ENCODE data around the gene NRXN3.
A peak's percentile ranks its signal among the peaks of the same experiment; 100 is the strongest.

NRXN3 gene

DNA sequence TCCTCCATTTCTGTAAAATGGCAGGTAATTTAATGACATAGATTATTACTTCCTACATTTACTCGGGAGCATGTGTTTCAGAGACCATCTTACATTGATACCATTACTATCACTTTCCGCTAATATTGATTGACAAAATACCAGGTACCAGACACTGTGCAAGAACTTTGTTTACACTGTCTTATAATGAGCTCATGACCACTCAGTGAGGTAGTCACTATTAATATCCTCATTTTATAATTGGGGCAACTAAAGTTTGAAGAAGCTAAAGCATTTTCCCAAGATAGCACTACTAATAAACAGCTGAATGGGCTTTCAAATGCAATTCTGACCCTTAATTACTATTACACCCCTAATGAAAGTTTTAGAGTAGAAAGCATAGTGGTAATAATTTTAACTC lies 1306.4 kb downstream of the NRXN3 start:
- no peak for TF ChIP-seq GFI1B (tag by site-specific recombination; IDR thresholded peaks at IDR 0.05)
- TF ChIP-seq HOXA7 (CRISPR knock-in tag; IDR thresholded peaks at IDR 0.05; ENCODE audit: borderline replicate concordance): no peak
- TF ChIP-seq ZNF561 (tag by site-specific recombination; IDR thresholded peaks at IDR 0.05; ENCODE audit: borderline replicate concordance): no peak
- Histone ChIP-seq H3K4me3 (ENCODE audit: low read depth, low read length) (no peak overlapping the region), H3K9me3 (ENCODE audit: control insufficient read depth, insufficient read depth, low read depth, low read length) (no peaks in the 10 kb centered on the region), H3K36me3 (ENCODE audit: control insufficient read depth in 2 of 2, insufficient read depth in 1 of 2, low read length in 2 of 2) (no peaks in the 10 kb centered on the region), H3K4me1 (ENCODE audit: control insufficient read depth, insufficient read depth, low read length) (peaks cover 4% of the 10 kb centered on the region; the same call in 1 of the 2 replicates), H3K27ac (ENCODE audit: extremely low read depth, low read depth, low read length) (no peak overlapping the region)
- CTCF ChIA-PET: interaction anchor here (0.6 to 0.7 kb wide), 2 partner anchors 10 to 354 kb away, joined by 3 read pairs; no protein-coding TSS in a partner anchor
- POLR2A ChIA-PET: no interaction called here

DNA sequence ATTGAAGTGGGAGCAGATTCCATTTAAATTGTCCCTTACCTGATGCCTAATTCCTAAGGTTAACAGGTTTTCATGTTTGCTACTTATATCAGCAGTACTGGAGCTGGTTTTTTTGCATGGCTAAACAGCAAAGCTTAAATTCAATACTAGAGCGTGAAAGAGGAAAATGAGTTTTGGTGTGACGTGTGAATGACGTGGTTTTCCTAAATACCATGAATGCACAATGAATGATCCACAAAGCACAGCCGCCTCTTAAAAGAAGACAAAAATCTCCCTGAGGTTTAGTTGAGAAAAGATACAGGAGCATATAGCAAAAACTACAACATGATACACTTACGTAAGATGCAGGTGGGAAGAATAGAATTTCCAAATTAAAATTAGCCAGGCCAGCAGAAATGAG lies 1310.0 kb downstream of the NRXN3 start:
- no peak overlapping the region for H3K4me3 ChIP-seq (ENCODE audit: low read depth, low read length)
- TF ChIP-seq ZNF624 (tag by site-specific recombination; IDR thresholded peaks at IDR 0.05) (no peak), ZSCAN16 (tag by site-specific recombination; IDR thresholded peaks at IDR 0.05) (no peak), ZNF423 (tag by site-specific recombination; IDR thresholded peaks at IDR 0.05) (no peak), ZNF530 (tag by site-specific recombination; IDR thresholded peaks at IDR 0.05; ENCODE audit: low read depth) (no peak), IKZF3 (tag by site-specific recombination; IDR thresholded peaks at IDR 0.05) (no peak)
- POLR2A ChIA-PET: no interaction called here

DNA sequence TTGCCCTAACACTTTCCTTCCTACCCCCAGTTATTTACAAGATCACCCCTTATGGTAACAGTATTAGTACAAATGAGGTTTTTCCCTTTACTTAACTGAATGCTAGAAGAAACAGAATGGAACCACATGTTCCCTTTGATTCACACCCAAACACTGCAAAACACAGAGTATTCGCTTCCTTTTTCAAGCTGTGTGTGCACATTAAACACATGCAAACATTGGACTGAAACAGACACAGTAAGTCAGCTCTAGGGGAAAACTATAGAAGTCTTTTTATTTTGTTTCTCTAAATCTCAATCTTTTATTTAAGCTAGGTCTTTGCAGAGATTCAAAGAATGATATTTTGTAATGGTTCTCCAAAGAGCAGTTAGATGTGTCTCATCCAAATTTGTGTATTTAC lies 1312.7 kb downstream of the NRXN3 start:
- POLR2A ChIA-PET: no interaction called here
- no peaks in the 10 kb centered on the region for H3K36me3 ChIP-seq (ENCODE audit: control insufficient read depth in 2 of 2, insufficient read depth in 1 of 2, low read length in 2 of 2)
- CTCF ChIA-PET: no interaction called here

More for the DNA sequence above, 1310.0 kb downstream of the NRXN3 start:
- CTCF ChIA-PET: no interaction called here
- Histone ChIP-seq H3K36me3 (ENCODE audit: control insufficient read depth in 2 of 2, insufficient read depth in 1 of 2, low read length in 2 of 2) (no peaks in the 10 kb centered on the region), H3K9me3 (ENCODE audit: control insufficient read depth, insufficient read depth, low read depth, low read length) (no peaks in the 10 kb centered on the region), H3K27ac (ENCODE audit: extremely low read depth, low read depth, low read length) (no peak overlapping the region), H3K4me1 (ENCODE audit: control insufficient read depth, insufficient read depth, low read length) (no peaks in the 10 kb centered on the region)

DNA sequence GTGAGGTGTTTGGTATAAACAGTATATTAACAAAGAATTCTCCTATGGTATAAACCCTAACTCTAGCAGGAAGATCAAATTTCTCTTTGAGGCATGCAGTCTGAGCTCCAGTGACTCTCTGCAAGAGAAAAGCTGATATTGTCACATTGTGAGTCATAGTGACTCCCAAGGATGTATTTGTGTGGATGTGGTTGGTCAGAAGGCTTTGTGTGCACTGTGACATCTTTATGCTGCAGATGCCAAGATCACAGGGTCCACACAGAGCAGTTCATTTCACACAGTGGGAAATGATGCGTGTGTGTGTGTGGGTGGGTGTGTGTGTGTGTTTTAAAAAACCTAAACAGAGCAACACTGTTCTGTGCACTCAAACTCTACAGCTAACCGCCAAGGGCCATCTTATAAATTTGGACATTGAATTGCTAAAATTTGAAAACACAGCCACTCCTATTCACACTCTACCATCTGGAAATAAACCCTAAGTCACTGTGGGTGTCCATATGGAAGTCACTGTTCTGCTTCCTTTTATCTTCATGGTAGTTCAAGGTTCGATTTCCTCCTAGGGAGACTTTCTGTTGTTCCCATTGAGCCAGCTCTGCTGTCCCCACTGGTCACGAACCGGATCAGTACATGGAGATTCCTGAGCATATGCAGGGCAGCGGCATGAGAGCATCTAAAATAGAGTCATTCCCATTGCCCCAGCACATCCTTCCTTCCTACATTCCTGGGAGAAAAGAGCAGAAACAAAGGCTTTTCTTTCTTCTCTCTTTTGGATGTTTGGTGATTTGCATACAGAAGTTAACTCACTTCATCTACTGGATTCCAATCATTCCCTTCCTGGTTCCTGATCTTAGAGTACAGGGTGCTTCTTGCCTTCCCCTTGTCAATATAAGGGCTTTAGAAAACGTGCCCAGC lies 1313.6 kb downstream of the NRXN3 start:
- CTCF ChIA-PET: no interaction called here
- no peaks in the 10 kb centered on the region for H3K9me3 ChIP-seq (ENCODE audit: control insufficient read depth, insufficient read depth, low read depth, low read length)

More for the DNA sequence above, 1312.7 kb downstream of the NRXN3 start:
- Histone ChIP-seq H3K27ac (ENCODE audit: extremely low read depth, low read depth, low read length) (no peak overlapping the region), H3K4me1 (ENCODE audit: control insufficient read depth, insufficient read depth, low read length) (no peaks in the 10 kb centered on the region), H3K9me3 (ENCODE audit: control insufficient read depth, insufficient read depth, low read depth, low read length) (no peaks in the 10 kb centered on the region), H3K4me3 (ENCODE audit: low read depth, low read length) (no peak overlapping the region)
- TF ChIP-seq ZBTB7A (tag by site-specific recombination; IDR thresholded peaks at IDR 0.05; ENCODE audit: low read depth): no peak
- TF ChIP-seq KLF7 (tag by site-specific recombination; IDR thresholded peaks at IDR 0.05; ENCODE audit: borderline replicate concordance): no peak
- TF ChIP-seq SP7 (tag by site-specific recombination; IDR thresholded peaks at IDR 0.05): no peak
- no peak for TF ChIP-seq ZNF677 (tag by site-specific recombination; IDR thresholded peaks at IDR 0.05)
- TF ChIP-seq ZNF248 (tag by site-specific recombination; IDR thresholded peaks at IDR 0.05): no peak
- TF ChIP-seq OVOL3 (tag by site-specific recombination; IDR thresholded peaks at IDR 0.05): no peak
- TF ChIP-seq ZNF830 (tag by site-specific recombination; IDR thresholded peaks at IDR 0.05; ENCODE audit: low read depth): no peak
- TF ChIP-seq ZNF223 (tag by site-specific recombination; IDR thresholded peaks at IDR 0.05): no peak
- TF ChIP-seq ZSCAN16 (tag by site-specific recombination; IDR thresholded peaks at IDR 0.05): no peak
- no peak for TF ChIP-seq ZNF174 (tag by site-specific recombination; IDR thresholded peaks at IDR 0.05)
- TF ChIP-seq ZNF221 (tag by site-specific recombination; IDR thresholded peaks at IDR 0.05; ENCODE audit: borderline replicate concordance): no peak
- no peak for TF ChIP-seq ZNF544 (tag by site-specific recombination; IDR thresholded peaks at IDR 0.05)
- TF ChIP-seq ZNF274 (IDR thresholded peaks at IDR 0.05; ENCODE audit: low read length): no peak
- TF ChIP-seq ZNF274 (tag by site-specific recombination; IDR thresholded peaks at IDR 0.05; ENCODE audit: borderline replicate concordance): no peak
- TF ChIP-seq, protein P1, sequence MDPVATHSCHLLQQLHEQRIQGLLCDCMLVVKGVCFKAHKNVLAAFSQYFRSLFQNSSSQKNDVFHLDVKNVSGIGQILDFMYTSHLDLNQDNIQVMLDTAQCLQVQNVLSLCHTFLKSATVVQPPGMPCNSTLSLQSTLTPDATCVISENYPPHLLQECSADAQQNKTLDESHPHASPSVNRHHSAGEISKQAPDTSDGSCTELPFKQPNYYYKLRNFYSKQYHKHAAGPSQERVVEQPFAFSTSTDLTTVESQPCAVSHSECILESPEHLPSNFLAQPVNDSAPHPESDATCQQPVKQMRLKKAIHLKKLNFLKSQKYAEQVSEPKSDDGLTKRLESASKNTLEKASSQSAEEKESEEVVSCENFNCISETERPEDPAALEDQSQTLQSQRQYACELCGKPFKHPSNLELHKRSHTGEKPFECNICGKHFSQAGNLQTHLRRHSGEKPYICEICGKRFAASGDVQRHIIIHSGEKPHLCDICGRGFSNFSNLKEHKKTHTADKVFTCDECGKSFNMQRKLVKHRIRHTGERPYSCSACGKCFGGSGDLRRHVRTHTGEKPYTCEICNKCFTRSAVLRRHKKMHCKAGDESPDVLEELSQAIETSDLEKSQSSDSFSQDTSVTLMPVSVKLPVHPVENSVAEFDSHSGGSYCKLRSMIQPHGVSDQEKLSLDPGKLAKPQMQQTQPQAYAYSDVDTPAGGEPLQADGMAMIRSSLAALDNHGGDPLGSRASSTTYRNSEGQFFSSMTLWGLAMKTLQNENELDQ (tag by site-specific recombination; IDR thresholded peaks at IDR 0.05; ENCODE audit: low read depth): no peak
- no peak for TF ChIP-seq ZNF571 (tag by site-specific recombination; IDR thresholded peaks at IDR 0.05)
- TF ChIP-seq ZNF335 (tag by site-specific recombination; conservative IDR thresholded peaks at IDR 0.05): no peak
- no peak for TF ChIP-seq ZIC2 (tag by site-specific recombination; IDR thresholded peaks at IDR 0.05)

More for the DNA sequence above, 1313.6 kb downstream of the NRXN3 start:
- TF ChIP-seq ZNF416 (tag by site-specific recombination; IDR thresholded peaks at IDR 0.05) (no peak), ZNF654 (tag by site-specific recombination; IDR thresholded peaks at IDR 0.05; ENCODE audit: low read depth) (no peak), ZFHX2 (tag by site-specific recombination; conservative IDR thresholded peaks at IDR 0.05) (0 out of 2 replicates have a peak, but pooled peaks have one; percentile 20)
- TF ChIP-seq, protein P2, sequence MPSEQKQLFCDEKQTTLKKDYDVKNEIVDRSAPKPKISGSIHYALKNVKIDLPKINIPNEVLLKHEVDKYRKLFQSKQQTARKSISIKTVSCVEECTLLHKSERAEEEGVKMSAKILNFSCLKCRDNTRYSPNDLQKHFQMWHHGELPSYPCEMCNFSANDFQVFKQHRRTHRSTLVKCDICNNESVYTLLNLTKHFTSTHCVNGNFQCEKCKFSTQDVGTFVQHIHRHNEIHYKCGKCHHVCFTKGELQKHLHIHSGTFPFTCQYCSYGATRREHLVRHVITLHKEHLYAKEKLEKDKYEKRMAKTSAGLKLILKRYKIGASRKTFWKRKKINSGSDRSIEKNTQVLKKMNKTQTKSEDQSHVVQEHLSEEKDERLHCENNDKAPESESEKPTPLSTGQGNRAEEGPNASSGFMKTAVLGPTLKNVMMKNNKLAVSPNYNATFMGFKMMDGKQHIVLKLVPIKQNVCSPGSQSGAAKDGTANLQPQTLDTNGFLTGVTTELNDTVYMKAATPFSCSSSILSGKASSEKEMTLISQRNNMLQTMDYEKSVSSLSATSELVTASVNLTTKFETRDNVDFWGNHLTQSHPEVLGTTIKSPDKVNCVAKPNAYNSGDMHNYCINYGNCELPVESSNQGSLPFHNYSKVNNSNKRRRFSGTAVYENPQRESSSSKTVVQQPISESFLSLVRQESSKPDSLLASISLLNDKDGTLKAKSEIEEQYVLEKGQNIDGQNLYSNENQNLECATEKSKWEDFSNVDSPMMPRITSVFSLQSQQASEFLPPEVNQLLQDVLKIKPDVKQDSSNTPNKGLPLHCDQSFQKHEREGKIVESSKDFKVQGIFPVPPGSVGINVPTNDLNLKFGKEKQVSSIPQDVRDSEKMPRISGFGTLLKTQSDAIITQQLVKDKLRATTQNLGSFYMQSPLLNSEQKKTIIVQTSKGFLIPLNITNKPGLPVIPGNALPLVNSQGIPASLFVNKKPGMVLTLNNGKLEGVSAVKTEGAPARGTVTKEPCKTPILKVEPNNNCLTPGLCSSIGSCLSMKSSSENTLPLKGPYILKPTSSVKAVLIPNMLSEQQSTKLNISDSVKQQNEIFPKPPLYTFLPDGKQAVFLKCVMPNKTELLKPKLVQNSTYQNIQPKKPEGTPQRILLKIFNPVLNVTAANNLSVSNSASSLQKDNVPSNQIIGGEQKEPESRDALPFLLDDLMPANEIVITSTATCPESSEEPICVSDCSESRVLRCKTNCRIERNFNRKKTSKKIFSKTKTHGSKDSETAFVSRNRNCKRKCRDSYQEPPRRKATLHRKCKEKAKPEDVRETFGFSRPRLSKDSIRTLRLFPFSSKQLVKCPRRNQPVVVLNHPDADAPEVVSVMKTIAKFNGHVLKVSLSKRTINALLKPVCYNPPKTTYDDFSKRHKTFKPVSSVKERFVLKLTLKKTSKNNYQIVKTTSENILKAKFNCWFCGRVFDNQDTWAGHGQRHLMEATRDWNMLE (tag by site-specific recombination; conservative IDR thresholded peaks at IDR 0.05; ENCODE audit: low read depth): no peak
- Histone ChIP-seq H3K4me3 (ENCODE audit: low read depth, low read length) (no peak overlapping the region), H3K27ac (ENCODE audit: extremely low read depth, low read depth, low read length) (no peak overlapping the region), H3K4me1 (ENCODE audit: control insufficient read depth, insufficient read depth, low read length) (no peaks in the 10 kb centered on the region), H3K36me3 (ENCODE audit: control insufficient read depth in 2 of 2, insufficient read depth in 1 of 2, low read length in 2 of 2) (no peaks in the 10 kb centered on the region)
- POLR2A ChIA-PET: no interaction called here
